SU-DHL-6 (cell line): ENCODE data around the gene CASKIN2.

Source experiments
- H2AFZ ChIP-seq: fragments of 200-600 bp; sonication (generic); 2 replicates; pipeline ENCODE4 v1.6.1; 2014; ENCODE audit warnings: low read depth, mild to moderate bottlenecking, moderate library complexity, mixed read lengths, antibody characterized with exemption, low read length; ENCODE audit not compliant: severe bottlenecking
- H3F3A ChIP-seq: fragments of 200-600 bp; shearing (Covaris generic); 2 replicates; pipeline ENCODE4 v1.6.0; 2016; ENCODE audit warnings: antibody characterized with exemption, mild to moderate bottlenecking; ENCODE audit not compliant: insufficient read depth
- H3K27ac ChIP-seq: fragments of 200-600 bp; sonication (generic); 2 replicates; pipeline ENCODE4 v1.5.1; 2016; ENCODE audit warnings: low read depth, mild to moderate bottlenecking, low read length, moderate library complexity, mixed read lengths
- H3K27me3 ChIP-seq: fragments of 200-600 bp; sonication (generic), shearing (Covaris generic); 2 replicates; pipeline ENCODE4 v1.6.0; 2014; ENCODE audit warnings: mild to moderate bottlenecking, low read length
- H3K36me3 ChIP-seq: fragments of 200-600 bp; sonication (generic); 2 replicates; pipeline ENCODE4 v1.6.1; 2014; ENCODE audit warnings: mild to moderate bottlenecking, low read length, mixed read lengths
- H3K4me2 ChIP-seq: fragments of 300-600, 200-600 bp; shearing (Covaris generic), sonication (generic); 2 replicates; pipeline ENCODE4 v1.6.0; 2014; ENCODE audit warnings: low read length, low read depth, mild to moderate bottlenecking; ENCODE audit not compliant: poor library complexity, severe bottlenecking
- H3K4me3 ChIP-seq: fragments of 200-600 bp; sonication (generic); 2 replicates; pipeline ENCODE4 v1.5.1; 2014; ENCODE audit warnings: antibody characterized with exemption, low read length, mild to moderate bottlenecking, mixed read lengths; ENCODE audit not compliant: insufficient read depth, poor library complexity, severe bottlenecking
- H3K79me2 ChIP-seq: fragments of 200-600 bp; sonication (generic); 2 replicates; pipeline ENCODE4 v1.6.1; 2014; ENCODE audit warnings: mild to moderate bottlenecking, low read length, moderate library complexity; ENCODE audit not compliant: insufficient read depth
- H3K9ac ChIP-seq: fragments of 200-600 bp; sonication (generic); 2 replicates; pipeline ENCODE4 v1.7.0; 2014; ENCODE audit warnings: mild to moderate bottlenecking, low read length
- H3K9me2 ChIP-seq: fragments of 200-600 bp; sonication (generic); replicated peaks from 2 replicates; pipeline ENCODE4 v1.6.1; 2014; ENCODE audit warnings: low read length; ENCODE audit not compliant: insufficient read depth
- H3K9me3 ChIP-seq: fragments of 200-600 bp; sonication (generic); 2 replicates; pipeline ENCODE4 v1.6.1; 2014; ENCODE audit warnings: low read length, mixed read lengths; ENCODE audit not compliant: insufficient read depth
- H4K20me1 ChIP-seq: fragments of 200-600 bp; sonication (generic); 2 replicates; pipeline ENCODE4 v1.6.1; 2014; ENCODE audit warnings: low read depth, mild to moderate bottlenecking, antibody characterized with exemption, low read length, moderate library complexity, mixed read lengths
- EZH2phosphoT487 ChIP-seq: fragments of 200-600 bp; sonication (generic), shearing (Covaris generic); conservative IDR thresholded peaks from 2 replicates; pipeline ENCODE4 v1.6.1; 2018; ENCODE audit warnings: mild to moderate bottlenecking, antibody characterized with exemption, low read length, moderate library complexity, mixed read lengths
- TF ChIP-seq, protein P1 (sequence below): fragments of 200-600 bp; sonication (generic); IDR thresholded peaks from one replicate; pipeline ENCODE4 v1.5.1; 2017; ENCODE audit warnings: antibody characterized with exemption, mild to moderate bottlenecking, low read length, moderate library complexity; ENCODE audit not compliant: insufficient read depth, poor library complexity, severe bottlenecking

The CASKIN2 gene

DNA sequence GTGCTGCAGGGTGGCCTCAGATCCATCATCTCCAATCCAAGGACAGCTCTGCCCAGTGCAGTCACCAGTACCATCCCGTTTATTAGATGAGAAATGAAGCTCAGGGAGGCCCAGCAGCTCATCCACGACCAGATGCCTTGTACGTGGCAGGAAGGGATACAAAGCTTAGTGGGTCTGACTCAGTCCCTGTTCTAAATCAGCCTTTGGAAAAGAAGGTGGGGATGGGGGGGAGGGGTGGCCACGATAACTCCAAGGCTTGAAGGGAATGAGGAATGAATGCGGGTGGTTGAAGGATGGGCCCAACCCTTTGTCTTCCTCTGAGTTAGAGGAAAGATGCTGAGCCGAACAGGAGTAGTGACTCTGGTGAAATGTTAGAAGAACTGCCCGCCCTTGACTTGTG lies 35.9 kb upstream of the CASKIN2 start:
- no peak overlapping the region for H3K27ac ChIP-seq
- H3K9ac ChIP-seq = no peak overlapping the region
- no peaks in the 10 kb centered on the region for H3K36me3 ChIP-seq
- TF ChIP-seq, protein P1, sequence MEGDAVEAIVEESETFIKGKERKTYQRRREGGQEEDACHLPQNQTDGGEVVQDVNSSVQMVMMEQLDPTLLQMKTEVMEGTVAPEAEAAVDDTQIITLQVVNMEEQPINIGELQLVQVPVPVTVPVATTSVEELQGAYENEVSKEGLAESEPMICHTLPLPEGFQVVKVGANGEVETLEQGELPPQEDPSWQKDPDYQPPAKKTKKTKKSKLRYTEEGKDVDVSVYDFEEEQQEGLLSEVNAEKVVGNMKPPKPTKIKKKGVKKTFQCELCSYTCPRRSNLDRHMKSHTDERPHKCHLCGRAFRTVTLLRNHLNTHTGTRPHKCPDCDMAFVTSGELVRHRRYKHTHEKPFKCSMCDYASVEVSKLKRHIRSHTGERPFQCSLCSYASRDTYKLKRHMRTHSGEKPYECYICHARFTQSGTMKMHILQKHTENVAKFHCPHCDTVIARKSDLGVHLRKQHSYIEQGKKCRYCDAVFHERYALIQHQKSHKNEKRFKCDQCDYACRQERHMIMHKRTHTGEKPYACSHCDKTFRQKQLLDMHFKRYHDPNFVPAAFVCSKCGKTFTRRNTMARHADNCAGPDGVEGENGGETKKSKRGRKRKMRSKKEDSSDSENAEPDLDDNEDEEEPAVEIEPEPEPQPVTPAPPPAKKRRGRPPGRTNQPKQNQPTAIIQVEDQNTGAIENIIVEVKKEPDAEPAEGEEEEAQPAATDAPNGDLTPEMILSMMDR = no peak
- TF ChIP-seq EZH2phosphoT487 = no peak
- no peaks in the 10 kb centered on the region for H3K79me2 ChIP-seq
- no peak overlapping the region for H3K4me3 ChIP-seq
- H3K4me2 ChIP-seq = no peak overlapping the region
- no peaks in the 10 kb centered on the region for H3F3A ChIP-seq
- no peaks in the 10 kb centered on the region for H3K9me2 ChIP-seq
- no peaks in the 10 kb centered on the region for H3K9me3 ChIP-seq
- no peaks in the 10 kb centered on the region for H4K20me1 ChIP-seq
- H3K27me3 ChIP-seq = no peaks in the 10 kb centered on the region
- no peak overlapping the region for H2AFZ ChIP-seq

DNA sequence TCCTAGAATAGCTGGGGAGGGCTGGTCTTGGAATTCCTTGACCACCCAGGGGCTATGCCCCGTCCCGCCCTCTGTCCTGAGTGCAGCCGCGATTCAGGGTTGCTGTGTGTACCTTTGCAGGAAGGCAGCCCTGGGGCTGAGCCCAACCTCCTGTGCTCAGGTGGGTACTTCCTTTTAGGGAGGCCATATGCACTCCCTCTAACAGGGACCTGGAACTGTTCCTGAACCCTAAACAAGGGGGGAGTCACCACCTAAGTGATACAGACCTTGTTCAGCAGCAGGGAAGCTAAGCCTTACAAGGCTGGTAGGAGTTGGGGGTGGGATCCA lies 34.8 kb upstream of the CASKIN2 start:
- H3K9ac ChIP-seq = no peak overlapping the region

DNA sequence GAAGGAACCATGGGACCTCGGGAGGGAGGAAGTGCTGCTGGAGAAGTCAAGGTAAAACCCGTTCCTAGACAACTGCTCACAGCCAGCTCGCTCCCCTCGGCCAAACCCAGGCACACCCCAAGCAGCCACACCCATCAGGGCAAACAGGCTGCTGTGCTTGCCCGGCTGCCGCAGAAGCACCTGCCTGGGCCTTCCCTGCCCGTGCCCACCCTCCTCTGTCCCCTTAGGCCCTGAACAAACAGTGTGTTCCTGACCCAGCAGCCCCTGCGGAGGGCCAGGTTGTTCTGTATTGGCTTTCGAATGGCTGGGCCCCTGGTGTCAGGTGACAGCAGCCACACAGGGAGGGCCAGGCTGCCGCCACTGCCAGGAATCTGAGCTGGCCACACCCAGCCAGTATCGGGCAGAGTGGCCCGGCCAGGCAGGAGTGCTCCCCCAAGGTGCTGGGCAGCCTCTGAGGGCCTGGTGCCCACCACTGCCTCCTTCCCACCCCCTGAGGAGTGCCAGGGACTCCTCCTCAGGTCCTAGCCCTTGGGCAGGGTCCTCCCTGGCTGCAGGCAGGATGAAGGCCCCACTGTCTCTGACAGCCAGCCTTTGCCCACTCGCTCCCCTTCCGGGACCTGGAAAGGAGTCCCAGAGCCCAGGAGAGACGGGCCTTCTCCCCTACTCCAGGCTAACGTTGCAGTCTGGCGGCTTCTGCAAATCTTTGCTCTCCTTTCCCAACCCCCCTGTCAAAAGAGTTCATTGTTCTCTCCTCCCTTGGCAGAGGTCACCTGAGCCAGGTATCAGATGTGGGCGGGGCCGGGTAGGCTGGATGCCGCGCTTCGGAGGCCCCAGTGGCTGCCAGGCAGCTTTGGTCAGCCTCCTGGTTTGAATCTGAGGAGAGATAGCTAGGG lies 34.2 kb upstream of the CASKIN2 start:
- Histone ChIP-seq H3K9ac (no peak overlapping the region), H3K27ac (no peak overlapping the region), H3K27me3 (no peaks in the 10 kb centered on the region), H3K9me3 (no peaks in the 10 kb centered on the region), H2AFZ (no peak overlapping the region), H3K36me3 (no peaks in the 10 kb centered on the region), H3K4me3 (no peak overlapping the region), H3K79me2 (no peaks in the 10 kb centered on the region), H4K20me1 (no peaks in the 10 kb centered on the region), H3K4me2 (no peak overlapping the region), H3K9me2 (no peaks in the 10 kb centered on the region), H3F3A (no peaks in the 10 kb centered on the region)
- TF ChIP-seq, protein P1 = no peak
- TF ChIP-seq EZH2phosphoT487 = no peak

More for the DNA sequence above, 34.8 kb upstream of the CASKIN2 start:
- no peak overlapping the region for H3K4me2 ChIP-seq
- no peak overlapping the region for H3K4me3 ChIP-seq
- TF ChIP-seq EZH2phosphoT487 = no peak
- TF ChIP-seq, protein P1 = no peak
- no peaks in the 10 kb centered on the region for H3K9me3 ChIP-seq
- no peaks in the 10 kb centered on the region for H3K27me3 ChIP-seq
- no peak overlapping the region for H3K27ac ChIP-seq
- H3F3A ChIP-seq = no peaks in the 10 kb centered on the region
- H3K9me2 ChIP-seq = no peaks in the 10 kb centered on the region
- no peak overlapping the region for H2AFZ ChIP-seq
- no peaks in the 10 kb centered on the region for H4K20me1 ChIP-seq
- H3K79me2 ChIP-seq = no peaks in the 10 kb centered on the region
- no peaks in the 10 kb centered on the region for H3K36me3 ChIP-seq
